HG02852 (cell line): ENCODE data around the gene EYS.
A peak's percentile ranks its signal among the peaks of the same experiment; 100 is the strongest.
"Not testable (repeated sequence)": the region's sequence is repeated elsewhere in the genome, so short reads cannot be mapped to it uniquely, and the experiment has no call there.

Experiments used
- ATAC-seq: cut with Tn5 transposase; IDR thresholded peaks from one replicate; pipeline ENCODE4 v1.9.1; 2021; ENCODE audit warnings: mild to moderate bottlenecking, moderate library complexity; ENCODE audit not compliant: unreplicated experiment

The EYS gene

GRCh38 chr6:64100702-64101303 is 1606.2 kb downstream of the EYS start:
- ATAC-seq: no peak

- ATAC-seq: no peak
These were observed 1616.7 kb downstream of the EYS start for GRCh38 chr6:64090352-64090751.

- no peak for ATAC-seq
These were observed 1621.9 kb downstream of the EYS start for GRCh38 chr6:64085126-64085525.

- no peak for ATAC-seq
These were observed 1622.8 kb downstream of the EYS start for GRCh38 chr6:64084185-64084663.

- no peak for ATAC-seq
These were observed 1623.8 kb downstream of the EYS start for GRCh38 chr6:64083261-64083660.

- peak; percentile 54 for ATAC-seq
These were observed 1625.6 kb downstream of the EYS start for GRCh38 chr6:64081453-64081852.

GRCh38 chr6:64074981-64075380 is 1632.0 kb downstream of the EYS start:
- no peak for ATAC-seq

GRCh38 chr6:64072686-64073085 is 1634.3 kb downstream of the EYS start:
- no peak for ATAC-seq

GRCh38 chr6:64064919-64065318 is 1642.1 kb downstream of the EYS start:
- no peak for ATAC-seq

- no peak for ATAC-seq
These were observed 1643.9 kb downstream of the EYS start for GRCh38 chr6:64062960-64063683.

- no peak for ATAC-seq
These were observed 1652.2 kb downstream of the EYS start for GRCh38 chr6:64054861-64055260.

- no peak for ATAC-seq
These were observed 1656.4 kb downstream of the EYS start for GRCh38 chr6:64050590-64050989.

GRCh38 chr6:64049736-64050135 is 1657.3 kb downstream of the EYS start:
- ATAC-seq: no peak

GRCh38 chr6:64046746-64047208 is 1660.2 kb downstream of the EYS start:
- ATAC-seq: no peak

GRCh38 chr6:64041373-64041772 is 1665.7 kb downstream of the EYS start:
- no peak for ATAC-seq

- no peak for ATAC-seq
These were observed 1666.9 kb downstream of the EYS start for GRCh38 chr6:64040113-64040512.

- ATAC-seq: no peak
These were observed 1669.6 kb downstream of the EYS start for GRCh38 chr6:64037427-64037826.

- no peak for ATAC-seq
These were observed 1671.9 kb downstream of the EYS start for GRCh38 chr6:64034910-64035655.

GRCh38 chr6:64034291-64034690 is 1672.7 kb downstream of the EYS start:
- no peak for ATAC-seq

- not testable (repeated sequence) for ATAC-seq
These were observed 1675.9 kb downstream of the EYS start for GRCh38 chr6:64030950-64031618.

GRCh38 chr6:64023693-64024092 is 1683.3 kb downstream of the EYS start:
- ATAC-seq: no peak
